T-helper 1 cell treated with Interleukin-12 subunit alpha and Interleukin-12 subunit beta and Interleukin-4 antibody, amounts not matched to agents 30 ng/mL and 1 ng/mL, for 36 hours (primary cell): Measurements from ENCODE around the gene CASP9. TPM values are rescaled to one million over a fixed set of nuclear protein-coding genes. Genes with fewer than 3 reads are reported as not detected.

Experiments used
- intact Hi-C: fragments of 100-400 bp; cut with micrococcal nuclease; formaldehyde crosslinking; loops from one replicate; pipeline ENCODE4 v1.15.1; 2024
- total RNA-seq: library from RNA; stranded (reverse); gene quantifications from 2 replicates; pipeline ENCODE4 v1.2.3, GENCODE V29; 2022

Gene CASP9
- total RNA-seq: 26.0 and 27.1 TPM in 2 replicates

GRCh38 chr1:15524021-15524282 lies at the start of gene CASP9:
Gene CASP9, minus strand, starts transcription at chr1:15524215. Its CDS starts 15 bp downstream, at chr1:15524200.
- intact Hi-C loops: loop anchor here (1.0 to 10.0 kb wide), 10 partner anchors 9 to 1789 kb away; partner anchors contain the start of genes ATP13A2, DDI2, FHAD1 and SDHB

GRCh38 chr1:15573477-15573876 lies 49.5 kb upstream of the CASP9 start:
- intact Hi-C loops: no loop called here

- intact Hi-C loops: no loop called here
These were observed 47.3 kb upstream of the CASP9 start for GRCh38 chr1:15571266-15571665.

- intact Hi-C loops: no loop called here
These were observed 46.8 kb upstream of the CASP9 start for GRCh38 chr1:15570861-15571260.

- intact Hi-C loops: no loop called here
These were observed 44.5 kb upstream of the CASP9 start for GRCh38 chr1:15568387-15569073.

- intact Hi-C loops: no loop called here
These were observed 35.3 kb upstream of the CASP9 start for GRCh38 chr1:15559189-15559810.

- intact Hi-C loops: no loop called here
These were observed 34.5 kb upstream of the CASP9 start for GRCh38 chr1:15558516-15558915.

GRCh38 chr1:15557594-15557993 lies 33.6 kb upstream of the CASP9 start:
- intact Hi-C loops: no loop called here

GRCh38 chr1:15557008-15557407 lies 33.0 kb upstream of the CASP9 start:
- intact Hi-C loops: no loop called here

GRCh38 chr1:15550573-15550972 lies 26.6 kb upstream of the CASP9 start:
- intact Hi-C loops: no loop called here

GRCh38 chr1:15546641-15547040 lies 22.6 kb upstream of the CASP9 start:
- intact Hi-C loops: no loop called here

- intact Hi-C loops: no loop called here
These were observed 19.9 kb upstream of the CASP9 start for GRCh38 chr1:15543589-15544568.

- intact Hi-C loops: no loop called here
These were observed 19.2 kb upstream of the CASP9 start for GRCh38 chr1:15543251-15543588.

- intact Hi-C loops: no loop called here
These were observed 18.6 kb upstream of the CASP9 start for GRCh38 chr1:15542388-15543250.

GRCh38 chr1:15541231-15541792 lies 17.3 kb upstream of the CASP9 start:
- intact Hi-C loops: no loop called here

- intact Hi-C loops: no loop called here
These were observed 16.2 kb upstream of the CASP9 start for GRCh38 chr1:15540186-15540585.

- intact Hi-C loops: no loop called here
These were observed 14.8 kb upstream of the CASP9 start for GRCh38 chr1:15538771-15539170.

- intact Hi-C loops: no loop called here
These were observed 7.7 kb upstream of the CASP9 start for GRCh38 chr1:15531682-15532081.

- intact Hi-C loops: no loop called here
These were observed 7.0 kb upstream of the CASP9 start for GRCh38 chr1:15531003-15531402.

- intact Hi-C loops: loop anchor here (1.0 to 10.0 kb wide), 11 partner anchors 52 to 1911 kb away; partner anchors contain the start of genes CPLANE2, EFHD2, FBXO42 and NECAP2
These were observed 2.7 kb upstream of the CASP9 start, which contains the start of gene DNAJC16 for GRCh38 chr1:15526490-15527339. Gene DNAJC16, plus strand, starts transcription at chr1:15526848. Its CDS starts 2,258 bp downstream, at chr1:15529106.
